ENCODE measurements around the gene RNASE12.

The RNASE12 gene

DNA sequence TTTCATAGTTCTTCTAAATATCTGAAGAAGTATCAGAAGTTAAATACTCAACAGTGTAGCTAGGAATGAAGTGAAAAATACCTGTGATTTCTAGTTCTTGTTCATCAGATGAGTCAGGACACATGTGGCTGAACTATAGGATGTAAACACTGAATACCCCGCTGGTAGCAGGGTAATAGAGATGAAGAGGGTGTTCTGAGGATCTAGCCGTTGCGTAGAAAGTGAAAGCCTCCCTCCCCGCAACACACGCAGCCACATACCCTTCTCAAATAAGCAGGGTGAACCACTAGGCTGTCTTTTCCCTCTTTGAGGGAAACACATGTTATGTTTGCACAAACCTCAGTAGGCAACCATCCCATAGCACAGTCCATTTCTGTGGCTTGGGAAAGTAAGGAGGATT, 16.4 kb upstream of the RNASE12 start:
- H3K36me3 ChIP-seq (ENCODE audit: insufficient read depth), result no peaks in the 10 kb centered on the region
- H2AFZ ChIP-seq (ENCODE audit: low read depth), result no peak overlapping the region
- no peak overlapping the region for H3K9ac ChIP-seq
- H3K4me1 ChIP-seq (ENCODE audit: low read depth, poor library complexity, severe bottlenecking), result peaks cover 25% of the 10 kb centered on the region
- no peak overlapping the region for H3K4me3 ChIP-seq (IDR thresholded peaks at IDR 0.05; ENCODE audit: insufficient read depth, low read depth, low read length)
- no peaks in the 10 kb centered on the region for H3K27me3 ChIP-seq (ENCODE audit: insufficient read depth, low read depth)
- no peak overlapping the region for H3K27ac ChIP-seq
- TF ChIP-seq, protein P1, sequence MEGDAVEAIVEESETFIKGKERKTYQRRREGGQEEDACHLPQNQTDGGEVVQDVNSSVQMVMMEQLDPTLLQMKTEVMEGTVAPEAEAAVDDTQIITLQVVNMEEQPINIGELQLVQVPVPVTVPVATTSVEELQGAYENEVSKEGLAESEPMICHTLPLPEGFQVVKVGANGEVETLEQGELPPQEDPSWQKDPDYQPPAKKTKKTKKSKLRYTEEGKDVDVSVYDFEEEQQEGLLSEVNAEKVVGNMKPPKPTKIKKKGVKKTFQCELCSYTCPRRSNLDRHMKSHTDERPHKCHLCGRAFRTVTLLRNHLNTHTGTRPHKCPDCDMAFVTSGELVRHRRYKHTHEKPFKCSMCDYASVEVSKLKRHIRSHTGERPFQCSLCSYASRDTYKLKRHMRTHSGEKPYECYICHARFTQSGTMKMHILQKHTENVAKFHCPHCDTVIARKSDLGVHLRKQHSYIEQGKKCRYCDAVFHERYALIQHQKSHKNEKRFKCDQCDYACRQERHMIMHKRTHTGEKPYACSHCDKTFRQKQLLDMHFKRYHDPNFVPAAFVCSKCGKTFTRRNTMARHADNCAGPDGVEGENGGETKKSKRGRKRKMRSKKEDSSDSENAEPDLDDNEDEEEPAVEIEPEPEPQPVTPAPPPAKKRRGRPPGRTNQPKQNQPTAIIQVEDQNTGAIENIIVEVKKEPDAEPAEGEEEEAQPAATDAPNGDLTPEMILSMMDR (conservative IDR thresholded peaks at IDR 0.05; ENCODE audit: low read depth, low read length), result no peak
- H3K4me2 ChIP-seq, result no peak overlapping the region
- no peaks in the 10 kb centered on the region for H3K79me2 ChIP-seq (ENCODE audit: insufficient read depth, low read depth)
- no peaks in the 10 kb centered on the region for H4K20me1 ChIP-seq (ENCODE audit: insufficient read depth)

DNA sequence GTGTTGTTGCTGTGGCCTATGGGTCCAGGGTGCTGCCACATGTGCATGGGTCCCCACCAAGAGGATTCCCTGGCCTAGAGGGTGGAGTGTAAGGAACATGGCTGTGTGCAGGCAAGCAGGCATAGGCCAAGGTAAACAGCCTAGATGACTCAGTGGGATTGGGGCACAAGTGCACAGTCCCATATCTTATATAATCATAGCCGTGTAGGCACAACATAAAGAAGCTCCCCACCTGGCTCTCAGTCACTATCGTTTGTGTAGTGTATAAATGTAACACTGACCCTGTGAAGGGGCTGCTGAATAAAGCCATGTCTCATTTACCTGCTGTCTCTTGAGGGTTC, 15.7 kb upstream of the RNASE12 start:
- H3K36me3 ChIP-seq (ENCODE audit: insufficient read depth), result no peaks in the 10 kb centered on the region
- H4K20me1 ChIP-seq (ENCODE audit: insufficient read depth), result no peaks in the 10 kb centered on the region
- peaks cover 18% of the 10 kb centered on the region for H3K4me1 ChIP-seq (ENCODE audit: low read depth, poor library complexity, severe bottlenecking)
- no peak overlapping the region for H2AFZ ChIP-seq (ENCODE audit: low read depth)
- no peak overlapping the region for H3K4me3 ChIP-seq (IDR thresholded peaks at IDR 0.05; ENCODE audit: insufficient read depth, low read depth, low read length)
- no peaks in the 10 kb centered on the region for H3K27me3 ChIP-seq (ENCODE audit: insufficient read depth, low read depth)
- H3K79me2 ChIP-seq (ENCODE audit: insufficient read depth, low read depth), result no peaks in the 10 kb centered on the region
- no peak overlapping the region for H3K4me2 ChIP-seq
- no peak overlapping the region for H3K27ac ChIP-seq
- H3K9ac ChIP-seq, result no peak overlapping the region
- TF ChIP-seq, protein P1 (conservative IDR thresholded peaks at IDR 0.05; ENCODE audit: low read depth, low read length), result no peak

DNA sequence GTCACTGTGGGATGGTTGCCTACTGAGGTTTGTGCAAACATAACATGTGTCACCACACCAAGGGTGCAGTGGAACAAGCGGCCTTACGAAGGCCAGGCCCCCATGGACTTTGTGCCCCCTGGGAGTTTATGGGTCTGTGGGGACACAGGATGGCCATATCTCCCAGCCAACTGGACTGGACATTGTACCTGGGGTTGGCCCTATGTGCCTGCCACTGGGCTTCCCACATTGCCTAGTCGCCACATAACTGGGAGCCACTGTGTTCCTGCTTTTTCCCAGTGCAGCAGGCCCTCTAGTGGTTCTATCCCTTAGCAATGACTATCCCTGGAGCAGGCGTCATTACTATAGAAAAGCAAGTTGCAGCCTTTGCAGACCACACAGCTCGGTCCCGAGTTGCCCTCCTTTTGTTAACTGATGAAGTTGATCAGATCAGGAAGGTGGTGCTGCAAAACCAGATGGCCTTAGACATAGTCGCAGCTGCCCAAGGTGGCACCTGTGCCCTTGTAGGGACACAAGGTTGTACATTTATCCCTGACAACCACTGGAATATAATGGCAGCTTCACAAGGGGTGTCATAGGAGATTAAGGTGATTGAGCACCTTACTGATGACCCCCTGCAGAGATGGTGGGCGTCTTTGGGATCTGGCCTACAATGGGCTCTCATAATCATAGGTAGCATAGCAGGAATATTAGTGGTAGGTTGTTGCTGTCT, 15.2 kb upstream of the RNASE12 start:
- no peak overlapping the region for H3K4me2 ChIP-seq
- no peaks in the 10 kb centered on the region for H3K36me3 ChIP-seq (ENCODE audit: insufficient read depth)
- TF ChIP-seq, protein P1 (conservative IDR thresholded peaks at IDR 0.05; ENCODE audit: low read depth, low read length), result no peak; the same call in 1 of the 2 replicates
- no peaks in the 10 kb centered on the region for H4K20me1 ChIP-seq (ENCODE audit: insufficient read depth)
- no peak overlapping the region for H3K4me3 ChIP-seq (IDR thresholded peaks at IDR 0.05; ENCODE audit: insufficient read depth, low read depth, low read length)
- no peak overlapping the region for H2AFZ ChIP-seq (ENCODE audit: low read depth)
- no peak overlapping the region for H3K9ac ChIP-seq
- H3K4me1 ChIP-seq (ENCODE audit: low read depth, poor library complexity, severe bottlenecking), result peaks cover 14% of the 10 kb centered on the region
- no peaks in the 10 kb centered on the region for H3K79me2 ChIP-seq (ENCODE audit: insufficient read depth, low read depth)
- H3K27ac ChIP-seq, result no peak overlapping the region
- H3K27me3 ChIP-seq (ENCODE audit: insufficient read depth, low read depth), result no peaks in the 10 kb centered on the region

DNA sequence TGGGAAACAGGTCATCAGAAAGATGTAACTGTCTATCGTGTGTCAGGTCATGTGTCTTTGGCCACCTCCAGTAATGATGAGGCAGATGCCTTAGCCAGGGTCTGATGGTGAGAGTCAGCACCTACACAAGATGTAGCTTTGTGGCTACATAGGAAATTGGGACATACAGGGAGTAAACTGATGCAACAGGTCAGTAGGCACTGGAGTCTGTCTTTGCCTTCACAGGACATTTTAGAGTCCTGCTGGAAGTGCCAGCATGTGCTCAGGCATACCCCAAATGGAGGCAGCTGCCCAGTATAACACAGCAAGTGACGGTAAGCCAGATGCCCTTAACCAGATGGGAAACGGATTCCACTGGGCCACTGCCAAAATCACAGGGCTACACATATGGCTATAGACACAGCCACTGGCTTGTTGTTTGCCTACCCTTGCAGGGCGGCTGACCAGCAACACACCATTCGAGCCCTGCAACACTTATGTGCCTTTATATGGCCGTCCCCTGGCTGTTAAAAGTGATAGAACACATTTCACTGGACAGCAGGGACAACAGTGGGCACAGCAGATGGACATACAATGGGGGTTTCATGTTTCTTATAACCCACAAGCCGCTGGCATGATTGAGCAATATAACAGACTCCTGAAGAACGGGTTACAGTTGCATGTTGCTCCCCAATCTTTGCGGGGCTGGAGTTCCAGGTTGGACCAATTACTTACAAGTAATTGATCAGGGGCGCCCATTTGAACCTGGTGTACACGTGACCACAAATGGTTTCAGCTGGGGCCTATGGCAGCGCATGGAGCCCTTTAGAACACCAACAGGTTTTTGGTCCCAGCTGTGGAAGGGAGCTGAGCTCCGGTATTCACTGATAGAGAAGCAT, 12.9 kb upstream of the RNASE12 start:
- H3K27ac ChIP-seq, result no peak overlapping the region
- TF ChIP-seq, protein P1 (conservative IDR thresholded peaks at IDR 0.05; ENCODE audit: low read depth, low read length), result no peak
- H3K27me3 ChIP-seq (ENCODE audit: insufficient read depth, low read depth), result no peaks in the 10 kb centered on the region
- H3K4me2 ChIP-seq, result no peak overlapping the region
- no peaks in the 10 kb centered on the region for H3K36me3 ChIP-seq (ENCODE audit: insufficient read depth)
- H3K9ac ChIP-seq, result no peak overlapping the region
- H3K79me2 ChIP-seq (ENCODE audit: insufficient read depth, low read depth), result no peaks in the 10 kb centered on the region
- no peak overlapping the region for H2AFZ ChIP-seq (ENCODE audit: low read depth)
- peaks cover 5% of the 10 kb centered on the region for H3K4me1 ChIP-seq (ENCODE audit: low read depth, poor library complexity, severe bottlenecking)
- no peak overlapping the region for H3K4me3 ChIP-seq (IDR thresholded peaks at IDR 0.05; ENCODE audit: insufficient read depth, low read depth, low read length)
- H4K20me1 ChIP-seq (ENCODE audit: insufficient read depth), result no peaks in the 10 kb centered on the region
